Activated CD8-positive, alpha-beta T cell treated with anti-CD3 and anti-CD28 coated beads for 36 hours (primary cell): ENCODE results near the gene OR6B1. TPM values are rescaled to one million over a fixed set of nuclear protein-coding genes. Genes with fewer than 3 reads are reported as not detected.

Experiments used
- ATAC-seq: fragments of 200-7000 bp; cut with Tn5 transposase; one replicate; pipeline ENCODE4 v1.10.0; 2021; ENCODE audit warnings: mild to moderate bottlenecking, moderate library complexity
- CTCF ChIA-PET: fragments of 350-600 bp; sonication (Branson Sonifier 250); formaldehyde crosslinking; loops from one replicate; lab custom pipeline; 2021; ENCODE audit warnings: antibody characterized with exemption; lab: Charles Lee
- POLR2A ChIA-PET: fragments of 350-600 bp; sonication (Branson Sonifier 250); formaldehyde crosslinking; loops from one replicate; lab custom pipeline; 2021; ENCODE audit warnings: antibody characterized with exemption; lab: Charles Lee
- DNase-seq: peaks from one replicate; pipeline ENCODE4 v3.0.0-alpha.2; 2020
- H3K27ac Mint-ChIP-seq: one replicate; pipeline ENCODE4 v1.8.0; 2021; ENCODE audit warnings: mild to moderate bottlenecking, mixed read lengths
- H3K27me3 Mint-ChIP-seq: one replicate; pipeline ENCODE4 v1.8.0; 2021; ENCODE audit warnings: mixed read lengths
- H3K36me3 Mint-ChIP-seq: one replicate; pipeline ENCODE4 v1.8.0; 2021; ENCODE audit warnings: low read depth, mixed read lengths
- H3K4me1 Mint-ChIP-seq: one replicate; pipeline ENCODE4 v1.8.0; 2021; ENCODE audit warnings: low read depth, mixed read lengths
- H3K4me3 Mint-ChIP-seq: one replicate; pipeline ENCODE4 v1.8.0; 2021; ENCODE audit warnings: mild to moderate bottlenecking, moderate library complexity, mixed read lengths
- H3K9me3 Mint-ChIP-seq: one replicate; pipeline ENCODE4 v1.8.0; 2021; ENCODE audit warnings: mixed read lengths
- CTCF ChIP-seq: fragments of 200-600 bp; IDR thresholded peaks from one replicate; pipeline ENCODE4 v1.8.0; 2022; ENCODE audit warnings: antibody characterized with exemption, mild to moderate bottlenecking
- intact Hi-C: fragments of 100-400 bp; cut with micrococcal nuclease; formaldehyde crosslinking; loops from one replicate; pipeline ENCODE4 v1.10.0; 2022
- total RNA-seq, 2 experiments: library from RNA; stranded (reverse); gene quantifications; one replicate each; pipeline ENCODE4 v1.2.3, GENCODE V29; 2021

Gene OR6B1
- total RNA-seq, 2 experiments from 2014 or later: not detected

- DNase-seq (no peak), ATAC-seq (no peak)
- ChIA-PET POLR2A (interaction anchor here (0.5 kb wide), 1 partner anchor 52 kb away, joined by 3 read pairs; no protein-coding TSS in a partner anchor), CTCF (no interaction called here)
- H3K4me1 Mint-ChIP-seq: peaks cover 7% of the 10 kb centered on the region
- peaks cover 1% of the 10 kb centered on the region for H3K27me3 Mint-ChIP-seq
- no peak overlapping the region for H3K4me3 Mint-ChIP-seq
- H3K9me3 Mint-ChIP-seq: no peaks in the 10 kb centered on the region
- intact Hi-C loops: no loop called here
- no peak overlapping the region for H3K27ac Mint-ChIP-seq
- no peak for TF ChIP-seq CTCF
- no peaks in the 10 kb centered on the region for H3K36me3 Mint-ChIP-seq
Measured at GRCh38 chr7:143983960-143984359, 16.2 kb upstream of the OR6B1 start.

DNA sequence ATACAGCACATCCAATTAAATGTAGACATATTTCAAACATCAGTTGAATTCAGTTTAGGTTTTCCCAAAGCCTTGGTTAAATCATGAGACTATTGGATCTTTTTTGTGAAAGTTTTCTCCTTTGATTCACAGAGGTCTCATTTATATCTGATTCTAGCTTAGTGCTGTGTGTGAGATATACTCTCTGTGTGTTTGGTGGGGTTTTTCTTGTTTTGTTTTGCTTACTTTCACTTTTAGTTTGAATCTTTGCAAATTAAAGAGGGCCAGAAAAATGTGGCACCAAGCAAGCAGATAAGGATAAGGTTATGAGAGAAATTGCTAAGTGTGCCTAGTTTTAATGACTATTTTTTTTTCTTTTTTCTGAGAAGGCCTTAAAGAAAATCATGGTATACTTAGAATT lies 12.6 kb upstream of the OR6B1 start:
- Mint-ChIP-seq H3K27me3 (no peaks in the 10 kb centered on the region), H3K9me3 (peaks cover 4% of the 10 kb centered on the region), H3K4me1 (peaks cover 7% of the 10 kb centered on the region), H3K36me3 (no peaks in the 10 kb centered on the region), H3K27ac (no peak overlapping the region), H3K4me3 (no peak overlapping the region)
- DNase-seq (no peak), ATAC-seq (no peak)
- TF ChIP-seq CTCF: no peak
- POLR2A ChIA-PET: no interaction called here
- intact Hi-C loops: no loop called here
- CTCF ChIA-PET: no interaction called here

DNA sequence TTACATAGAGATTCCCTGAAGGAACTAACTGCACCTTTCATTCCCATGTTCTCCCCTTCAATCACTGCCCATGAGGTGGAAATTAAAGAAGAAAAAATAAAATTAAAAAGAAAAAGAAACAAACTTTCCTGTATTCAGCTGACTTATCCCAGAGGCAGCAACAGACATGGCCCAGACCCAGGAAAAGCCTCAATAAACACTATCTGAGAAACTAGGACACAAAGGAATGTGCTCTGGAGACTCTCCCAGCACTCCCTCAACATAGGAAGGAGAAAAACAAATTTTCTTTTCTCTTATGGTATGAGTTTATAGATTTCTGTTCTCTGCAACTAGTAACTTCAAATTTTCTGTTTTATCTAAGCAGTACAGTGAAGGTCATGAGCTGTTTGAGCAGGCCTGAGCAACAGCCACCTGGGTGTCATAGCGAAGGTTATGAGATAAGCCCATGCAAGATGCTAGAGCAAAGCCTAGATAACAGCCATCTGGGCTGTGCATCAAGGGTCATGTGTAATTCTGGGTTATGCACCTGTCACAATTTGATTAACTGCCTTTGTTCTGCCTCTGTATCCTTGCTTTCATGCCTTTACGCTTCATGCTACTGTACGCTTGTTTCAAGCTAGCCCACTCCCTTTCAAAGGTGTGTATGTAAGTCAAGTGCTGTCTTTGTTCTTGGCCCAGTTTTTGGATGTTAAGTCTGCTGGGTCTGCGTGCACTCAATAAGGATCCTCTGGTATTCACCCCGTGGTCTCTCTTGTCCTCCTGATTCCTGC lies 11.0 kb upstream of the OR6B1 start:
- Mint-ChIP-seq H3K27me3 (peaks cover 2% of the 10 kb centered on the region), H3K4me3 (no peak overlapping the region), H3K9me3 (peaks cover 4% of the 10 kb centered on the region), H3K4me1 (peaks cover 7% of the 10 kb centered on the region), H3K27ac (no peak overlapping the region), H3K36me3 (no peaks in the 10 kb centered on the region)
- ChIA-PET CTCF (no interaction called here), POLR2A (no interaction called here)
- intact Hi-C loops: no loop called here
- ATAC-seq (no peak), DNase-seq (no peak)
- no peak for TF ChIP-seq CTCF

DNA sequence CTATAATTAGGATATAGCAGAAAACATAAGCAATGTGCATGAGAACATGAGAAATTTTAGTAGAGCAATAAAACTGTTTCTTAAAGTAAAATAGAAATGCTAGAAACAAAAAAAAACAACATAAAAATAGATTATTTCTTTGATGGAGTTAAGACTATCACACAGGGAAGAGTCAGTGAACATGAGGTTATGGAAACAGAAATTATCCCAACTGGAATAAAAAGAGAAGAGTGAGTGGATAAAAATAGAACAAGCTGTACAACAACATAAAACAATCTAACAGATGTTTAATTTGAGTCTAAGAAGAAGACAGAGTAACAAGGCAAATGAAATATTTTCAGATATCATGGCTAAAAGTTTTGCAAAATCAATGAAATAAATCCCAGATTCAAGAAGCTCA lies 7.5 kb upstream of the OR6B1 start:
- H3K9me3 Mint-ChIP-seq: peaks cover 4% of the 10 kb centered on the region
- POLR2A ChIA-PET: interaction anchor here (0.6 kb wide), 1 partner anchor 28 kb away, joined by 3 read pairs; no protein-coding TSS in a partner anchor
- CTCF ChIA-PET: no interaction called here
- no peak overlapping the region for H3K27ac Mint-ChIP-seq
- intact Hi-C loops: no loop called here
- no peak overlapping the region for H3K4me3 Mint-ChIP-seq
- peaks cover 3% of the 10 kb centered on the region for H3K27me3 Mint-ChIP-seq
- no peak for DNase-seq
- no peak for TF ChIP-seq CTCF
- no peak for ATAC-seq
- peaks cover 2% of the 10 kb centered on the region for H3K4me1 Mint-ChIP-seq
- no peaks in the 10 kb centered on the region for H3K36me3 Mint-ChIP-seq

- DNase-seq (no peak), ATAC-seq (no peak)
- ChIA-PET POLR2A (no interaction called here), CTCF (no interaction called here)
- intact Hi-C loops: no loop called here
- H3K27ac Mint-ChIP-seq: no peak overlapping the region
- no peak overlapping the region for H3K4me3 Mint-ChIP-seq
- H3K27me3 Mint-ChIP-seq: peaks cover 3% of the 10 kb centered on the region
- no peak for TF ChIP-seq CTCF
- peaks cover 4% of the 10 kb centered on the region for H3K9me3 Mint-ChIP-seq
- no peaks in the 10 kb centered on the region for H3K4me1 Mint-ChIP-seq
- H3K36me3 Mint-ChIP-seq: no peaks in the 10 kb centered on the region
Measured at GRCh38 chr7:143993924-143994323, 6.2 kb upstream of the OR6B1 start.
